GM12892 (cell line): ENCODE data around the gene ZNF503.

Experiments used
- POLR2A ChIP-seq: IDR thresholded peaks from 2 replicates; pipeline ENCODE4 v1.6.1; 2011; ENCODE audit warnings: low read depth, low read length, control low read depth
- POLR2AphosphoS5 ChIP-seq: IDR thresholded peaks from 2 replicates; pipeline ENCODE4 v1.6.1; 2011; ENCODE audit warnings: low read depth, low read length, control low read depth

GRCh38 chr10:75378379-75378778 lies 23.2 kb downstream of the ZNF503 start:
- TF ChIP-seq POLR2AphosphoS5 (no peak), POLR2A (no peak)
